Endothelial cell of umbilical vein (primary cell): ENCODE measurements around the gene CDK5RAP2. TPM values are rescaled to one million over a fixed set of nuclear protein-coding genes. Genes with fewer than 3 reads are reported as not detected.

Source experiments
- BruUV-seq: library from RNA; stranded (reverse); fragments of 400-500 nt; replicated peaks from 2 replicates; lab custom pipeline; 2021; lab: Mats Ljungman, UMichigan
- CTCF ChIA-PET: fragments of 300-600, 350-600 bp; sonication (Branson Sonifier 250); formaldehyde crosslinking; loops from one replicate; lab custom pipeline; 2021; ENCODE audit warnings: antibody characterized with exemption, inconsistent platforms; lab: Charles Lee
- POLR2A ChIA-PET: fragments of 300-600, 350-600 bp; sonication (Branson Sonifier 250); formaldehyde crosslinking; loops from one replicate; lab custom pipeline; 2021; ENCODE audit warnings: antibody characterized with exemption, inconsistent platforms; lab: Charles Lee
- DNase-seq: peaks from one replicate; pipeline ENCODE4 v3.0.0-alpha.2; 2011; ENCODE audit warnings: low read depth, low spot score
- FAIRE-seq: peaks from 2 replicates; lab custom pipeline; 2011; peaks lifted over from hg19 to GRCh38; lab: Jason Lieb, UNC
- H2AFZ ChIP-seq: 2 replicates; pipeline ENCODE4 v1.6.0; 2012; ENCODE audit warnings: low read depth, low read length, control low read depth, inconsistent platforms
- H3K27ac ChIP-seq: 2 replicates; pipeline ENCODE4 v1.5.1; 2011; ENCODE audit warnings: low read depth, mild to moderate bottlenecking, control low read depth, low read length, moderate library complexity; ENCODE audit not compliant: insufficient read depth
- H3K27me3 ChIP-seq, 2 experiments: 2 replicates each; pipeline versions ENCODE4 v1.6.0 to v1.6.1; 2011; ENCODE audit warnings: low read length in 2 of 2, mixed read lengths in 1 of 2; ENCODE audit not compliant: control insufficient read depth in 2 of 2, insufficient read depth in 2 of 2
- H3K36me3 ChIP-seq, 2 experiments: 2 replicates in 1 of 2; 3 replicates in 1 of 2; pipeline ENCODE4 v1.5.1; 2011; ENCODE audit warnings: low read length in 2 of 2, mild to moderate bottlenecking in 1 of 2, moderate library complexity in 1 of 2; ENCODE audit not compliant: control insufficient read depth in 2 of 2, insufficient read depth in 2 of 2; ENCODE audit errors: extremely low read depth in 1 of 2
- H3K4me1 ChIP-seq: 3 replicates; pipeline ENCODE4 v1.5.1; 2011; ENCODE audit warnings: mild to moderate bottlenecking, low read length; ENCODE audit not compliant: control insufficient read depth, insufficient read depth; ENCODE audit errors: extremely low read depth
- H3K4me2 ChIP-seq: 2 replicates; pipeline ENCODE4 v1.6.1; 2011; ENCODE audit warnings: low read length, control low read depth, mixed read lengths; ENCODE audit not compliant: insufficient read depth
- H3K4me3 ChIP-seq, 3 experiments: fragments of 200-600 bp in 1 of 3; sonication (generic), shearing (Covaris generic) in 1 of 3; replicated peaks in 1 of 3; 2 replicates each; pipeline ENCODE4 v1.5.1; 2011 to 2016; ENCODE audit warnings: control low read depth in 3 of 3, low read length in 3 of 3, mild to moderate bottlenecking in 2 of 3, inconsistent platforms in 1 of 3, low read depth in 1 of 3, moderate library complexity in 1 of 3; ENCODE audit not compliant: insufficient read depth in 1 of 3
- H3K79me2 ChIP-seq: 2 replicates; pipeline ENCODE4 v1.6.0; 2012; ENCODE audit warnings: low read length, inconsistent platforms; ENCODE audit not compliant: control insufficient read depth, insufficient read depth
- H3K9ac ChIP-seq: replicated peaks from 2 replicates; pipeline ENCODE3; 2011; ENCODE audit warnings: low read length, control low read depth; ENCODE audit not compliant: insufficient read depth; ENCODE audit errors: extremely low read depth
- H3K9me1 ChIP-seq: replicated peaks from 3 replicates; pipeline ENCODE4 v1.6.0; 2011; ENCODE audit warnings: mild to moderate bottlenecking, low read length; ENCODE audit not compliant: control insufficient read depth, insufficient read depth; ENCODE audit errors: extremely low read depth
- H3K9me3 ChIP-seq: replicated peaks from 2 replicates; pipeline ENCODE4 v1.5.1; 2012; ENCODE audit warnings: low read length, inconsistent platforms; ENCODE audit not compliant: control insufficient read depth, insufficient read depth
- H4K20me1 ChIP-seq: replicated peaks from 2 replicates; pipeline ENCODE3; 2011; ENCODE audit warnings: mild to moderate bottlenecking, low read length; ENCODE audit not compliant: control insufficient read depth, insufficient read depth; ENCODE audit errors: extremely low read depth
- CTCF ChIP-seq, 2 donors: IDR thresholded peaks; 1 replicate in 1 of 2; 2 replicates in 1 of 2; pipeline ENCODE4 v1.5.1; 2011; ENCODE audit warnings: low read length in 2 of 2, mild to moderate bottlenecking in 2 of 2, moderate library complexity in 2 of 2, control low read depth in 1 of 2, inconsistent platforms in 1 of 2, low read depth in 1 of 2; ENCODE audit not compliant: insufficient read depth in 1 of 2; ENCODE audit errors: extremely low read depth in 1 of 2
- EZH2 ChIP-seq: IDR thresholded peaks from 2 replicates; pipeline ENCODE4 v1.6.1; 2012; ENCODE audit warnings: borderline replicate concordance, low read depth, mild to moderate bottlenecking, moderate library complexity, low read length, inconsistent platforms; ENCODE audit not compliant: severe bottlenecking
- FOS ChIP-seq: IDR thresholded peaks from 2 replicates; pipeline ENCODE4 v1.6.1; 2011; ENCODE audit warnings: mild to moderate bottlenecking, low read length, moderate library complexity, borderline replicate concordance; ENCODE audit not compliant: insufficient read depth
- GATA2 ChIP-seq: IDR thresholded peaks from 2 replicates; pipeline ENCODE4 v1.7.0; 2011; ENCODE audit warnings: low read depth, mild to moderate bottlenecking, moderate library complexity, mixed read lengths, low read length; ENCODE audit not compliant: insufficient read length, insufficient read depth
- JUN ChIP-seq: IDR thresholded peaks from 2 replicates; pipeline ENCODE4 v1.6.1; 2011; ENCODE audit warnings: borderline replicate concordance, low read depth; ENCODE audit not compliant: insufficient read length, insufficient read depth
- MAX ChIP-seq: IDR thresholded peaks from 2 replicates; pipeline ENCODE4 v1.6.1; 2011; ENCODE audit not compliant: insufficient read depth, insufficient read length
- MYC ChIP-seq: IDR thresholded peaks from one replicate; pipeline ENCODE4 v1.6.1; 2011; ENCODE audit warnings: mild to moderate bottlenecking, low read depth, low read length
- POLR2A ChIP-seq: IDR thresholded peaks from 2 replicates; pipeline ENCODE4 v1.6.1; 2012; ENCODE audit warnings: low read depth, mild to moderate bottlenecking, control low read depth, low read length
- POLR2AphosphoS5 ChIP-seq: IDR thresholded peaks from 2 replicates; pipeline ENCODE4 v1.6.1; 2012; ENCODE audit warnings: low read depth, mild to moderate bottlenecking, control low read depth, low read length, moderate library complexity; ENCODE audit not compliant: insufficient read depth
- dilution Hi-C: fragments of 300-500 bp; cut with MboI; formaldehyde crosslinking; loops from one replicate; pipeline ENCODE4 v1.15.0; 2019; ENCODE audit warnings: low sequenced_read_pairs; ENCODE audit not compliant: extremely low pct_ligation_motif_present
- intact Hi-C: fragments of 100-400 bp; cut with micrococcal nuclease; formaldehyde crosslinking; loops from one replicate; pipeline ENCODE4 v1.10.0; 2022
- polyA plus RNA-seq, 4 experiments: library from polyadenylated mRNA; depleted of rRNA in 3 of 4; stranded (reverse) in 3 of 4; unstranded in 1 of 4; fragments of >200 nt; gene quantifications; 2 replicates each; pipeline versions ENCODE4 v1.2.1 to v1.2.3, GENCODE V29; 2011 to 2012; ENCODE audit warnings: missing spikeins in 1 of 4
- total RNA-seq: library from RNA; stranded (reverse); gene quantifications from 2 replicates; pipeline ENCODE4 v1.2.3, GENCODE V29; 2021

The CDK5RAP2 gene
- total and polyA plus RNA-seq, 2 donors (not counting 3 experiments of a cell fraction or from before 2014, with no cell fraction given), result 17.5 to 56.7 TPM

- no TSS peak for BruUV-seq
- no peaks in the 10 kb centered on the region for H4K20me1 ChIP-seq
- ChIA-PET POLR2A (no interaction called here), CTCF (no interaction called here)
- TF ChIP-seq JUN (no peak), POLR2AphosphoS5 (no peak), CTCF (IDR thresholded peaks at IDR 0.05; ENCODE audit: extremely low read depth in 1 of 2, insufficient read depth in 1 of 2, low read depth in 1 of 2, low read length in 2 of 2) (no peak), FOS (no peak), MAX (no peak), GATA2 (no peak), EZH2 (no peak), MYC (no peak), POLR2A (no peak)
- H2AFZ ChIP-seq, result no peak overlapping the region
- no peaks in the 10 kb centered on the region for H3K4me1 ChIP-seq
- no peak overlapping the region for H3K4me2 ChIP-seq
- no peak overlapping the region for H3K27ac ChIP-seq
- H3K9me3 ChIP-seq, result no peaks in the 10 kb centered on the region
- H3K9ac ChIP-seq, result no peak overlapping the region
- intact Hi-C loops (no loop called here), dilution Hi-C loops (no loop called here)
- FAIRE-seq, result no peak
- no peaks in the 10 kb centered on the region for H3K79me2 ChIP-seq
- no peak for DNase-seq
- H3K27me3 ChIP-seq, result no peaks in the 10 kb centered on the region
- no peaks in the 10 kb centered on the region for H3K9me1 ChIP-seq
- H3K4me3 ChIP-seq, result no peak overlapping the region
- H3K36me3 ChIP-seq, result peaks cover 3 to 26% of the 10 kb centered on the region in 2 experiments
Observed at GRCh38 chr9:120528829-120529228, 51.1 kb downstream of the CDK5RAP2 start.
